SK-N-MC (cell line): ENCODE measurements around the gene SPATA13.
"Not testable (repeated sequence)": the region's sequence is repeated elsewhere in the genome, so short reads cannot be mapped to it uniquely, and the experiment has no call there.

Source experiments
- DNase-seq: peaks from one replicate; pipeline ENCODE4 v3.0.0-alpha.2; 2011; ENCODE audit warnings: low read depth, low spot score
- H3K27ac ChIP-seq: fragments of 200-600 bp; sonication (generic); 2 replicates; pipeline ENCODE4 v1.5.1; 2016; ENCODE audit warnings: mixed run types
- H3K36me3 ChIP-seq: fragments of 200-600 bp; sonication (generic); 2 replicates; pipeline ENCODE4 v1.6.1; 2017; ENCODE audit warnings: antibody characterized with exemption, low read length, mixed read lengths; ENCODE audit not compliant: insufficient read depth
- H3K4me3 ChIP-seq: fragments of 200-600 bp; sonication (generic); 2 replicates; pipeline ENCODE4 v1.5.1; 2016
- H3K9ac ChIP-seq: fragments of 200-600 bp; sonication (generic); 2 replicates; pipeline ENCODE4 v1.8.0; 2017; ENCODE audit warnings: mixed run types, mixed read lengths; ENCODE audit not compliant: insufficient read length
- H3K9me3 ChIP-seq: fragments of 200-600 bp; sonication (generic); 2 replicates; pipeline ENCODE4 v1.6.1; 2017; ENCODE audit warnings: low read depth, mild to moderate bottlenecking, antibody characterized with exemption, low read length, moderate library complexity, mixed read lengths
- EZH2 ChIP-seq: fragments of 200-600 bp; sonication (generic); IDR thresholded peaks from one replicate; pipeline ENCODE4 v1.6.1; 2017; ENCODE audit warnings: antibody characterized with exemption
- FOXP2 ChIP-seq: optimal IDR thresholded peaks from 2 replicates; pipeline ENCODE3; 2011; ENCODE audit warnings: mild to moderate bottlenecking, moderate library complexity; ENCODE audit not compliant: insufficient read depth; ENCODE audit errors: extremely low read length, control extremely low read depth
- POLR2AphosphoS5 ChIP-seq: IDR thresholded peaks from 2 replicates; pipeline ENCODE4 v1.6.1; 2012; ENCODE audit warnings: mild to moderate bottlenecking, low read depth, low read length, borderline replicate concordance

The SPATA13 gene

GRCh38 chr13:24160458-24161009 is at the start of gene SPATA13:
Gene SPATA13 (plus strand): TSS chr13:24160720. CDS start chr13:24222930, 62,210 bp downstream.
- peak; percentile 39 for DNase-seq
- no peak for TF ChIP-seq FOXP2
- peak; percentile 87 for TF ChIP-seq POLR2AphosphoS5
- Histone ChIP-seq H3K36me3 (0 out of 2 replicates have a peak, but pooled peaks cover 5% of the 10 kb centered on the region), H3K4me3 (peak within 1 kb of the TSS; percentile 80), H3K27ac (no peak within 1 kb of the TSS), H3K9me3 (no peaks in the 10 kb centered on the region), H3K9ac (peak within 1 kb of the TSS; percentile 77)

GRCh38 chr13:24112791-24113190 is 47.7 kb upstream of the SPATA13 start:
- Histone ChIP-seq H3K27ac (no peak overlapping the region), H3K9ac (no peak overlapping the region), H3K4me3 (no peak overlapping the region), H3K36me3 (no peaks in the 10 kb centered on the region), H3K9me3 (no peaks in the 10 kb centered on the region)
- no peak for DNase-seq
- TF ChIP-seq FOXP2: no peak
- no peak for TF ChIP-seq EZH2
- no peak for TF ChIP-seq POLR2AphosphoS5

- Histone ChIP-seq H3K27ac (no peak overlapping the region), H3K36me3 (no peaks in the 10 kb centered on the region), H3K9ac (no peak overlapping the region), H3K9me3 (no peaks in the 10 kb centered on the region), H3K4me3 (no peak overlapping the region)
- no peak for TF ChIP-seq EZH2
- TF ChIP-seq FOXP2: no peak
- no peak for TF ChIP-seq POLR2AphosphoS5
- DNase-seq: no peak
Measured at GRCh38 chr13:24115671-24116070, 44.8 kb upstream of the SPATA13 start.

GRCh38 chr13:24116131-24116530 is 44.4 kb upstream of the SPATA13 start:
- no peak overlapping the region for H3K27ac ChIP-seq
- no peaks in the 10 kb centered on the region for H3K9me3 ChIP-seq
- no peak overlapping the region for H3K4me3 ChIP-seq
- no peak for DNase-seq
- TF ChIP-seq POLR2AphosphoS5 (no peak), EZH2 (no peak), FOXP2 (no peak)
- H3K9ac ChIP-seq: no peak overlapping the region
- H3K36me3 ChIP-seq: no peaks in the 10 kb centered on the region

- Histone ChIP-seq H3K9me3 (no peaks in the 10 kb centered on the region), H3K4me3 (no peak overlapping the region), H3K36me3 (no peaks in the 10 kb centered on the region), H3K27ac (no peak overlapping the region), H3K9ac (no peak overlapping the region)
- TF ChIP-seq FOXP2 (no peak), POLR2AphosphoS5 (no peak), EZH2 (no peak)
- no peak for DNase-seq
Measured at GRCh38 chr13:24118576-24118975, 41.9 kb upstream of the SPATA13 start.

GRCh38 chr13:24119626-24120508 is 40.7 kb upstream of the SPATA13 start:
- no peak for TF ChIP-seq POLR2AphosphoS5
- TF ChIP-seq FOXP2: no peak
- TF ChIP-seq EZH2: no peak
- no peak overlapping the region for H3K27ac ChIP-seq
- H3K9me3 ChIP-seq: no peaks in the 10 kb centered on the region
- DNase-seq: no peak
- no peaks in the 10 kb centered on the region for H3K36me3 ChIP-seq
- no peak overlapping the region for H3K4me3 ChIP-seq
- H3K9ac ChIP-seq: no peak overlapping the region

GRCh38 chr13:24122045-24122444 is 38.5 kb upstream of the SPATA13 start:
- not testable (repeated sequence) for DNase-seq, H3K9me3 ChIP-seq, H3K9ac ChIP-seq, H3K4me3 ChIP-seq, H3K36me3 ChIP-seq, H3K27ac ChIP-seq

- DNase-seq: no peak
- no peak for TF ChIP-seq POLR2AphosphoS5
- TF ChIP-seq EZH2: no peak
- no peak for TF ChIP-seq FOXP2
- H3K36me3 ChIP-seq: no peaks in the 10 kb centered on the region
- no peaks in the 10 kb centered on the region for H3K9me3 ChIP-seq
- H3K4me3 ChIP-seq: no peak overlapping the region
- H3K27ac ChIP-seq: no peak overlapping the region
- no peak overlapping the region for H3K9ac ChIP-seq
Measured at GRCh38 chr13:24122569-24122968, 38.0 kb upstream of the SPATA13 start.
